HTR-8/SVneo (cell line): Measurements from ENCODE around the gene HSPG2.

Experiments used
- DNase-seq: peaks from one replicate; pipeline ENCODE4 v3.0.0; 2011; ENCODE audit warnings: low spot score, mixed read lengths; ENCODE audit not compliant: insufficient read length
- FAIRE-seq: peaks from 2 replicates; lab custom pipeline; 2011; peaks lifted over from hg19 to GRCh38; lab: Jason Lieb, UNC

The HSPG2 gene

GRCh38 chr1:21886486-21887215 lies 50.5 kb downstream of the HSPG2 start:
- DNase-seq, result no peak
- no peak for FAIRE-seq

GRCh38 chr1:21885236-21886037 lies 51.7 kb downstream of the HSPG2 start:
- FAIRE-seq, result no peak
- DNase-seq, result no peak

GRCh38 chr1:21884456-21885235 lies 52.5 kb downstream of the HSPG2 start:
- DNase-seq (no peak), FAIRE-seq (no peak)

- no peak for DNase-seq
- no peak for FAIRE-seq
These were observed 54.2 kb downstream of the HSPG2 start for GRCh38 chr1:21882721-21883415.

GRCh38 chr1:21881250-21881649 lies 55.9 kb downstream of the HSPG2 start:
- DNase-seq (no peak), FAIRE-seq (no peak)

- DNase-seq (no peak), FAIRE-seq (no peak)
These were observed 56.5 kb downstream of the HSPG2 start for GRCh38 chr1:21880619-21880970.

GRCh38 chr1:21879928-21880618 lies 57.0 kb downstream of the HSPG2 start:
- no peak for DNase-seq
- FAIRE-seq, result no peak

- no peak for FAIRE-seq
- DNase-seq, result no peak
These were observed 58.2 kb downstream of the HSPG2 start for GRCh38 chr1:21878840-21879478.

- no peak for FAIRE-seq
These were observed 58.9 kb downstream of the HSPG2 start for GRCh38 chr1:21878009-21878773.

GRCh38 chr1:21876267-21876666 lies 60.8 kb downstream of the HSPG2 start:
- no peak for FAIRE-seq
- no peak for DNase-seq

More at GRCh38 chr1:21878009-21878773, 58.9 kb downstream of the HSPG2 start:
- DNase-seq, result no peak

- FAIRE-seq, result no peak
- no peak for DNase-seq
These were observed 61.5 kb downstream of the HSPG2 start for GRCh38 chr1:21875621-21876063.

- FAIRE-seq, result no peak
- no peak for DNase-seq
These were observed 62.1 kb downstream of the HSPG2 start for GRCh38 chr1:21874778-21875547.

- FAIRE-seq (no peak), DNase-seq (no peak)
These were observed 62.8 kb downstream of the HSPG2 start for GRCh38 chr1:21874328-21874727.

GRCh38 chr1:21873761-21874160 lies 63.3 kb downstream of the HSPG2 start:
- DNase-seq (no peak), FAIRE-seq (no peak)

GRCh38 chr1:21873174-21873573 lies 63.9 kb downstream of the HSPG2 start:
- FAIRE-seq (no peak), DNase-seq (no peak)

GRCh38 chr1:21872445-21873079 lies 64.5 kb downstream of the HSPG2 start:
- FAIRE-seq (no peak), DNase-seq (no peak)

GRCh38 chr1:21871943-21872342 lies 65.2 kb downstream of the HSPG2 start:
- DNase-seq (no peak), FAIRE-seq (no peak)
